K562 (cell line): ENCODE data around the gene ZNHIT2. TPM values are rescaled to one million over a fixed set of nuclear protein-coding genes. Genes with fewer than 3 reads are reported as not detected.

ENCODE experiments used
- ATAC-seq: fragments of 200-7000 bp; cut with Tn5 transposase; 3 replicates; pipeline ENCODE4 v1.9.1; 2020; ENCODE audit warnings: moderate library complexity
- BruUV-seq: library from RNA; stranded (reverse); fragments of 400-500 nt; replicated peaks from 2 replicates; lab custom pipeline; 2021; lab: Mats Ljungman, UMichigan
- CTCF ChIA-PET: fragments of 300-600 bp; formaldehyde crosslinking; extraction: SDS; loops from one replicate; lab custom pipeline; 2021; ENCODE audit warnings: low intra/inter-chr PET ratio; lab: Yijun Ruan, JAX
- POLR2A ChIA-PET: fragments of 300-600, 350-650 bp; sonication (Branson Sonifier 250); formaldehyde crosslinking; extraction: SDS; loops from one replicate; lab custom pipeline; 2021; ENCODE audit warnings: antibody characterized with exemption, inconsistent platforms; lab: Yijun Ruan, JAX
- DNase-seq, 4 experiments: peaks; one replicate each; pipeline versions ENCODE4 v3.0.0 to v3.0.0-alpha.2; 2011 to 2018; ENCODE audit warnings: low spot score in 3 of 4, mixed read lengths in 3 of 4; ENCODE audit errors: extremely low read depth in 1 of 4
- FAIRE-seq: peaks from 2 replicates; lab custom pipeline; 2011; peaks lifted over from hg19 to GRCh38; lab: Jason Lieb, UNC
- H2AFZ ChIP-seq: 2 replicates; pipeline ENCODE4 v1.6.0; 2011; ENCODE audit warnings: low read depth, low read length, control low read depth, inconsistent platforms
- H3K27ac ChIP-seq: fragments of 200-600 bp; 3 replicates; pipeline ENCODE4 v1.8.0; 2011; ENCODE audit warnings: low read depth, mild to moderate bottlenecking, control low read depth, inconsistent platforms, low read length, moderate library complexity, mixed read lengths; ENCODE audit errors: extremely low read depth
- H3K27me3 ChIP-seq, 2 experiments: fragments of 300-600 bp in 1 of 2; 2 replicates in 1 of 2; 3 replicates in 1 of 2; pipeline versions ENCODE4 v1.6.0 to v1.8.0; 2011; ENCODE audit warnings: inconsistent platforms in 2 of 2, low read length in 2 of 2, mild to moderate bottlenecking in 1 of 2, mixed read lengths in 1 of 2, moderate library complexity in 1 of 2; ENCODE audit not compliant: control insufficient read depth in 2 of 2, insufficient read depth in 2 of 2
- H3K36me3 ChIP-seq: fragments of 300-600 bp; 3 replicates; pipeline ENCODE4 v1.8.0; 2011; ENCODE audit warnings: mild to moderate bottlenecking, low read length, inconsistent platforms; ENCODE audit not compliant: control insufficient read depth, insufficient read depth
- H3K4me1 ChIP-seq, 2 experiments: fragments of 200-600 bp in 1 of 2; replicated peaks in 1 of 2; 2 replicates in 1 of 2; 3 replicates in 1 of 2; pipeline versions ENCODE4 v1.5.1 to v1.8.0; 2011; ENCODE audit warnings: inconsistent platforms in 2 of 2, low read length in 2 of 2, mild to moderate bottlenecking in 1 of 2, mixed read lengths in 1 of 2, moderate library complexity in 1 of 2; ENCODE audit not compliant: control insufficient read depth in 2 of 2, insufficient read depth in 2 of 2
- H3K4me2 ChIP-seq: 2 replicates; pipeline ENCODE4 v1.6.1; 2011; ENCODE audit warnings: low read length, control low read depth, inconsistent platforms, mixed read lengths; ENCODE audit not compliant: insufficient read depth
- H3K4me3 ChIP-seq: fragments of 200-600 bp; sonication (generic), shearing (Covaris generic); 2 replicates; pipeline ENCODE4 v1.5.1; 2016; ENCODE audit warnings: control low read depth, inconsistent platforms
- H3K79me2 ChIP-seq: fragments of 200-600 bp; 3 replicates; pipeline ENCODE4 v1.8.0; 2011; ENCODE audit warnings: low read length, inconsistent platforms; ENCODE audit not compliant: control insufficient read depth, insufficient read depth
- H3K9ac ChIP-seq, 2 experiments: 2 replicates each; pipeline versions ENCODE4 v1.6.0 to v1.6.1; 2011; ENCODE audit warnings: low read depth in 2 of 2, low read length in 2 of 2, control low read depth in 1 of 2, inconsistent platforms in 1 of 2, mild to moderate bottlenecking in 1 of 2, mixed read lengths in 1 of 2; ENCODE audit not compliant: insufficient read depth in 1 of 2
- H3K9me1 ChIP-seq: one replicate; pipeline ENCODE4 v1.6.0; 2011; ENCODE audit warnings: inconsistent platforms, mild to moderate bottlenecking, low read length, moderate library complexity; ENCODE audit not compliant: control insufficient read depth, insufficient read depth
- H3K9me3 ChIP-seq: replicated peaks from 2 replicates; pipeline ENCODE4 v1.5.1; 2011; ENCODE audit warnings: low read depth, low read length, inconsistent platforms; ENCODE audit not compliant: control insufficient read depth, insufficient read depth
- H4K20me1 ChIP-seq: replicated peaks from 2 replicates; pipeline ENCODE4 v1.6.1; 2011; ENCODE audit warnings: low read length, inconsistent platforms, mixed read lengths; ENCODE audit not compliant: control insufficient read depth, insufficient read depth
- ARID1B ChIP-seq: fragments of 450-650 bp; IDR thresholded peaks from 2 replicates; pipeline ENCODE4 v1.6.1; 2016; ENCODE audit warnings: antibody characterized with exemption, mild to moderate bottlenecking, inconsistent platforms
- ARID2 ChIP-seq: fragments of 450-650 bp; IDR thresholded peaks from 2 replicates; pipeline ENCODE4 v1.6.1; 2017; ENCODE audit warnings: antibody characterized with exemption, mild to moderate bottlenecking
- BDP1 ChIP-seq: IDR thresholded peaks from 3 replicates; pipeline ENCODE4 v1.6.1; 2011; ENCODE audit not compliant: insufficient read length, insufficient read depth
- DACH1 ChIP-seq: fragments of 450-650 bp; IDR thresholded peaks from 2 replicates; pipeline ENCODE4 v1.6.1; 2018; ENCODE audit not compliant: partially characterized antibody
- ELF2 ChIP-seq: fragments of 250-450 bp; sonication (Bioruptor Pico); IDR thresholded peaks from 2 replicates; pipeline ENCODE4 v1.5.0; 2021; ENCODE audit warnings: mild to moderate bottlenecking
- FIP1L1 ChIP-seq: fragments of 200-400 bp; formaldehyde crosslinking; IDR thresholded peaks from 2 replicates; pipeline ENCODE4 v1.6.1; 2018; ENCODE audit warnings: mild to moderate bottlenecking, low read depth, low read length; ENCODE audit not compliant: poor library complexity, severe bottlenecking
- HEY1 ChIP-seq: fragments of 250-450 bp; sonication (Bioruptor Pico); IDR thresholded peaks from 2 replicates; pipeline ENCODE4 v1.5.0; 2020; ENCODE audit warnings: mild to moderate bottlenecking, moderate library complexity, borderline replicate concordance
- IRF2 ChIP-seq: sonication (generic); formaldehyde crosslinking; IDR thresholded peaks from 2 replicates; pipeline ENCODE4 v1.8.1; 2022; ENCODE audit warnings: mild to moderate bottlenecking, missing genetic modification reagents
- KHSRP ChIP-seq: fragments of 450-650 bp; IDR thresholded peaks from 2 replicates; pipeline ENCODE4 v1.6.1; 2017
- MAFF ChIP-seq: IDR thresholded peaks from 2 replicates; pipeline ENCODE4 v1.6.1; 2012; ENCODE audit warnings: low read length, improper control_type of control experiment
- MAZ ChIP-seq, 2 experiments: fragments of 450-650 bp in 1 of 2; sonication (generic) in 1 of 2; formaldehyde crosslinking; IDR thresholded peaks in 1 of 2; conservative IDR thresholded peaks in 1 of 2; 2 replicates each; pipeline versions ENCODE4 v1.4.0 to v1.5.0; 2020; ENCODE audit warnings: mild to moderate bottlenecking in 1 of 2, missing genetic modification reagents in 1 of 2
- NCOR1 ChIP-seq: fragments of 450-650 bp; IDR thresholded peaks from 2 replicates; pipeline ENCODE4 v1.6.1; 2016; ENCODE audit warnings: mild to moderate bottlenecking, moderate library complexity
- RUNX1 ChIP-seq: sonication (generic); IDR thresholded peaks from 2 replicates; pipeline ENCODE4 v1.6.1; 2016; ENCODE audit warnings: antibody characterized with exemption, low read depth
- SMAD2 ChIP-seq: fragments of 150-350 bp; IDR thresholded peaks from 2 replicates; pipeline ENCODE4 v1.6.1; 2014; ENCODE audit warnings: low read depth, mild to moderate bottlenecking, low read length
- SRSF1 ChIP-seq: fragments of 200-400 bp; formaldehyde crosslinking; IDR thresholded peaks from 2 replicates; pipeline ENCODE4 v1.6.1; 2017; ENCODE audit warnings: mild to moderate bottlenecking, low read depth, low read length, moderate library complexity
- U2AF1 ChIP-seq: fragments of 200-400 bp; formaldehyde crosslinking; optimal IDR thresholded peaks from 2 replicates; pipeline ENCODE3; 2017; ENCODE audit warnings: mild to moderate bottlenecking, low read depth, low read length, moderate library complexity
- ZFPM2 ChIP-seq: fragments of 250-450 bp; sonication (Bioruptor Pico); IDR thresholded peaks from 2 replicates; pipeline ENCODE4 v1.5.1; 2022; ENCODE audit warnings: mild to moderate bottlenecking
- ZNF445 ChIP-seq: fragments of 250-450 bp; sonication (Bioruptor Pico); IDR thresholded peaks from 2 replicates; pipeline ENCODE4 v1.4.0; 2020; ENCODE audit warnings: low read depth, mild to moderate bottlenecking, moderate library complexity
- WGBS: fragments of 100-300 bp; shearing (Covaris generic); methylation state at CpG from one replicate; pipeline ENCODE4 v1.1.6; 2016; ENCODE audit warnings: low coverage, mixed read lengths; ENCODE audit not compliant: insufficient coverage; ENCODE audit errors: missing lambda C conversion rate; 5-methylcytosine and 5-hydroxymethylcytosine counted together
- in situ Hi-C: fragments of 300-500 bp; cut with MboI; formaldehyde crosslinking; loops from 4 replicates; pipeline ENCODE4 v1.15.0; 2018; ENCODE audit warnings: inconsistent platforms, mixed read lengths
- intact Hi-C: fragments of 100-400 bp; cut with micrococcal nuclease; formaldehyde crosslinking; loops from 2 replicates; pipeline ENCODE4 v1.14.2; 2022
- polyA plus RNA-seq, 8 experiments: library from polyadenylated mRNA; depleted of rRNA in 4 of 8; stranded (reverse) in 5 of 8; unstranded in 3 of 8; fragments of >200 nt; fragmentation: Nextera tagmentation in 2 of 8; fragmentation: Illumina TruSeq in 1 of 8; extraction: Ambion mirVana in 2 of 8; extraction: Trizol in 1 of 8; gene quantifications; 2 replicates each; pipeline versions ENCODE4 v1.2.1 to v1.2.3, GENCODE V29; 2011 to 2014; ENCODE audit warnings: inconsistent platforms in 1 of 8, missing spikeins in 1 of 8
- total RNA-seq, 7 experiments: library from RNA; depleted of rRNA in 6 of 7; stranded (reverse); fragments of >200 nt in 6 of 7; fragmentation: Illumina TruSeq in 2 of 7; extraction: Trizol in 2 of 7; gene quantifications; 2 replicates each; pipeline versions ENCODE4 v1.2.1 to v1.2.3, GENCODE V29; 2011 to 2021; ENCODE audit warnings: low replicate concordance in 1 of 7
- TF ChIP-seq, protein P1 (sequence below): fragments of 450-650 bp; conservative IDR thresholded peaks from 2 replicates; pipeline ENCODE4 v1.6.1; 2016; ENCODE audit warnings: missing genetic modification characterization, low read depth, mild to moderate bottlenecking, missing compliant biosample characterization, moderate library complexity
- TF ChIP-seq, protein P2 (sequence below): fragments of 450-650 bp; IDR thresholded peaks from 2 replicates; pipeline ENCODE4 v1.6.1; 2014; ENCODE audit warnings: low read depth, mild to moderate bottlenecking, moderate library complexity, borderline replicate concordance

Gene ZNHIT2
- total and polyA plus RNA-seq, 9 of the 15 experiments (the other 6 are each of a cell fraction or from before 2014, with no cell fraction given) = 0.08 to 39.0 (median 2.5) TPM

DNA sequence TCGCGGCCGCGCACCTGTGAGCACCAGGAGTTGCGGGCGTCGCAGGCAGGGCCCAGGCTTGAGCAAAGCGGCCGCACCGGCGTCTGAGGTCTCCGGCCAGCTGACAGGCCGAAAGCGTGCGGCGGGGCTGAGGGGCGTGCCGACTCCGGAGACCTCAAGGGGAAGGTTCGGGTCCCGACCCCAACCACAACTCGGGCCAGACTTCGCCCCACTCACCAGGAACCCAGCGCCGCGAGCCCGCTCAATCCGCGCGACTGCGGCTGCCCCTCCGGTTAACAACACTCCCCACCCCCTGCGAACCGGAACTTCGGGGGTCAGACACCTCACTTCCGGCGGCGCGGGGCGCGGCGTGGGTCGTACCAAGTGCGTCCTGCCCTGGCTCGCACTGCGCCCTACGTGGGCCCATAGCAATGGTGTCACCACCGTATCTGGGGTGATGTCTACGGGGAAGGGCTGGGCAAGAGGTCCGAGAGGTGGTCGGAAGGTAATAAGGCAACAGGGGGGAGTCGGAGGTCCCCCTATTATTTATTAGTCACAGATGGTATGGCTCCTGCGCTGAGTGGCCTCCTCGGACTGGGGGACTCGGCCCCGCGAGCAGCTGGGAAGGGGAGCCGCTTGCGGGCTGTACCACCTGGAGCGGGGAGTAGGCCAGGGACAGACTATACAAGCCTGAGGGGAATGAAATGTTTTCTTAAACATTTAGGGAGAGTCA lies 16.9 kb upstream of the ZNHIT2 start, which contains the start of gene SYVN1:
SYVN1 (minus strand) TSS at position 280 of the 712 bp plus-strand sequence. CDS start 918 bp downstream, outside the sequence.
- FAIRE-seq (no peak), DNase-seq (peak; percentile 91 to 94 (median 92)), ATAC-seq (peak; percentile 85)
- POLR2A ChIA-PET = interaction anchor here (0.6 to 8.4 kb wide), 25 partner anchors 9 to 365 kb away, joined by 3 to 182 read pairs (median 5); partner anchors contain the start of genes CAPN1, FAU, MALAT1 and MRPL49
- peak within 1 kb of the TSS; percentile 94 for H2AFZ ChIP-seq
- in situ Hi-C loops = no loop called here
- H3K36me3 ChIP-seq = peaks cover 37% of the 10 kb centered on the region
- H3K9me1 ChIP-seq = peaks cover 4% of the 10 kb centered on the region
- peaks cover 41% of the 10 kb centered on the region for H3K79me2 ChIP-seq
- H4K20me1 ChIP-seq = peaks cover 7% of the 10 kb centered on the region; the same call in 1 of the 2 replicates
- peaks cover 21 to 49% of the 10 kb centered on the region in 2 experiments; a peak in 4 of 5 replicates for H3K4me1 ChIP-seq
- CTCF ChIA-PET = interaction anchor here (0.6 kb wide), 1 partner anchor 47 kb away, joined by 3 read pairs; no protein-coding TSS in a partner anchor
- no peaks in the 10 kb centered on the region for H3K9me3 ChIP-seq
- under 1% methylated on average over 52 of the region's 60 CpGs for WGBS
- BruUV-seq = no TSS peak
- intact Hi-C loops = loop anchor here (2.0 kb wide), 2 partner anchors 34 to 46 kb away; partner anchors contain the start of gene CAPN1
- H3K4me2 ChIP-seq = peak within 1 kb of the TSS; percentile 98
- no peaks in the 10 kb centered on the region; a peak in 1 of 5 replicates for H3K27me3 ChIP-seq
- peak within 1 kb of the TSS; percentile 98 to 99 for H3K9ac ChIP-seq
- peak within 1 kb of the TSS; percentile 96 for H3K4me3 ChIP-seq
- peak within 1 kb of the TSS; percentile 98 for H3K27ac ChIP-seq
- TF ChIP-seq U2AF1 = no peak
- TF ChIP-seq SMAD2 = no peak
- no peak for TF ChIP-seq ZFPM2 (CRISPR knock-in tag)
- TF ChIP-seq, protein P1, sequence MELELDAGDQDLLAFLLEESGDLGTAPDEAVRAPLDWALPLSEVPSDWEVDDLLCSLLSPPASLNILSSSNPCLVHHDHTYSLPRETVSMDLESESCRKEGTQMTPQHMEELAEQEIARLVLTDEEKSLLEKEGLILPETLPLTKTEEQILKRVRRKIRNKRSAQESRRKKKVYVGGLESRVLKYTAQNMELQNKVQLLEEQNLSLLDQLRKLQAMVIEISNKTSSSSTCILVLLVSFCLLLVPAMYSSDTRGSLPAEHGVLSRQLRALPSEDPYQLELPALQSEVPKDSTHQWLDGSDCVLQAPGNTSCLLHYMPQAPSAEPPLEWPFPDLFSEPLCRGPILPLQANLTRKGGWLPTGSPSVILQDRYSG = no peak
- peak; percentile 43; the same call in 1 of the 2 replicates for TF ChIP-seq NCOR1
- no peak for TF ChIP-seq KHSRP
- TF ChIP-seq SRSF1 = no peak
- TF ChIP-seq MAZ (CRISPR knock-in tag; conservative IDR thresholded peaks at IDR 0.05 in 1 of 2, IDR thresholded peaks at IDR 0.05 in 1 of 2) = peak; percentile 96 to 98
- TF ChIP-seq ARID2 = no peak
- peak; percentile 92 for TF ChIP-seq DACH1
- no peak for TF ChIP-seq BDP1
- TF ChIP-seq MAFF = peak; percentile 30
- TF ChIP-seq HEY1 = no peak
- TF ChIP-seq ARID1B = peak; percentile 54; the same call in 1 of the 2 replicates
- TF ChIP-seq FIP1L1 = no peak
- TF ChIP-seq, protein P2, sequence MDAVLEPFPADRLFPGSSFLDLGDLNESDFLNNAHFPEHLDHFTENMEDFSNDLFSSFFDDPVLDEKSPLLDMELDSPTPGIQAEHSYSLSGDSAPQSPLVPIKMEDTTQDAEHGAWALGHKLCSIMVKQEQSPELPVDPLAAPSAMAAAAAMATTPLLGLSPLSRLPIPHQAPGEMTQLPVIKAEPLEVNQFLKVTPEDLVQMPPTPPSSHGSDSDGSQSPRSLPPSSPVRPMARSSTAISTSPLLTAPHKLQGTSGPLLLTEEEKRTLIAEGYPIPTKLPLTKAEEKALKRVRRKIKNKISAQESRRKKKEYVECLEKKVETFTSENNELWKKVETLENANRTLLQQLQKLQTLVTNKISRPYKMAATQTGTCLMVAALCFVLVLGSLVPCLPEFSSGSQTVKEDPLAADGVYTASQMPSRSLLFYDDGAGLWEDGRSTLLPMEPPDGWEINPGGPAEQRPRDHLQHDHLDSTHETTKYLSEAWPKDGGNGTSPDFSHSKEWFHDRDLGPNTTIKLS = peak; percentile 98
- TF ChIP-seq ZNF445 (CRISPR knock-in tag) = peak; percentile 34; the same call in 1 of the 2 replicates
- TF ChIP-seq IRF2 (CRISPR knock-in tag) = no peak
- TF ChIP-seq ELF2 (CRISPR knock-in tag) = no peak
- 0 out of 2 replicates have a peak, but pooled peaks have one; percentile 36 for TF ChIP-seq RUNX1
